GM19452 (cell line): ENCODE data around the gene SPATA6L.
"Not testable (repeated sequence)": the region's sequence is repeated elsewhere in the genome, so short reads cannot be mapped to it uniquely, and the experiment has no call there.

ENCODE experiments used
- ATAC-seq: cut with Tn5 transposase; IDR thresholded peaks from one replicate; pipeline ENCODE4 v1.9.1; 2021; ENCODE audit not compliant: unreplicated experiment

The SPATA6L gene

DNA sequence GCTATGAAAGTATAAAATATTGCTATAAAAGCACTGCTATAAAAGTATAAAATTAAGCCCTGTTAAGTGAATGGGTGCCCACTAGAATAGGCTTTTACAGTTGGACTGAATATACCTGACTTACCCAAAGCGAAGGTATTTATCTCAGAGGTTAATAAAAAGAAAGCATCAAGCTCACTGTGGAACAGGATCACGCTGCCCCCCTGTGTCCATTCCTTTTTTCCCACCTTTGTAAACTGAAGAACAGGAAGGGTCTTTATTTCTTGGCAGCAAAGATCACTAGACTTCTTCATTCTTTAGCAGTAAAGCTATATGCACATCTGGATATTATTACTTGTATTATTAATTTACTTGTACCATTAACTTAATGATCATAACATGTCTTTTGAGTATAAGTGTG is 26.3 kb downstream of the SPATA6L start:
- no peak for ATAC-seq

DNA sequence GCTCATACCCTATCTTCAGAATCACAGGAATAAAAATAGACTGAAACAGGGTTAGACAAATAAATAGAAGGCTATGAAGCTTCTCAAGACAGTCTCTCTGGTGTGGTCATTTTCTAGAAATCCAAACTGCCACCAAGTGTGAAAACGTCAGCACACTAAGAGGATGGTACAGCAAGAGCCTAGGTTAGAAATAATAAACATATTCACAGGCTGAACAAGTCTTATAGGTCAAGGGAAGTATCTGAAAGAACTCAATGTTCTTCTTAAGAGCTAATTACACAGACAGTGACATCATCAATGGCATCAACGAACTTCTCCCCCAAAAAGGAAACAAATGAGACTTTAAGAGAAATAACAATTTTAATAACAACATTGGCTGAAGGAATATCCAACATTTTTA is 26.9 kb downstream of the SPATA6L start:
- no peak for ATAC-seq

DNA sequence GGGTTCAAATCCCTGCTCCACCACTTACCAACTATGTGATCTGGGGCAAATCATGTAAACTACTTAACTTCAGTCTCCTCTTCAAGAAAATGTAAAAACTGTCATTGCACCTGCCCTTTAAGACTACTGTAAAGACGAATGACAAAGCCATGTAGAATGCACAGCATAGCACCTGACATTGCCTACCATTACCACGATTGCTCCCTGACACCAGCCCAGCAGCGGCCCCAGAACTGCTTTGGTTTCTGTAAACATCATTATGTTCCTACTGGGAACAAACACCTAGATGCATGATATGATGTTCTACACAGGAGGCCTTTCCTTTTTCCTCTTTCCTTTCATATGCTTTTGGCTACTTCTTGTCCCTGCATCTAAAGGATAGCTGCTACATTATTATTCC is 27.3 kb downstream of the SPATA6L start:
- no peak for ATAC-seq

DNA sequence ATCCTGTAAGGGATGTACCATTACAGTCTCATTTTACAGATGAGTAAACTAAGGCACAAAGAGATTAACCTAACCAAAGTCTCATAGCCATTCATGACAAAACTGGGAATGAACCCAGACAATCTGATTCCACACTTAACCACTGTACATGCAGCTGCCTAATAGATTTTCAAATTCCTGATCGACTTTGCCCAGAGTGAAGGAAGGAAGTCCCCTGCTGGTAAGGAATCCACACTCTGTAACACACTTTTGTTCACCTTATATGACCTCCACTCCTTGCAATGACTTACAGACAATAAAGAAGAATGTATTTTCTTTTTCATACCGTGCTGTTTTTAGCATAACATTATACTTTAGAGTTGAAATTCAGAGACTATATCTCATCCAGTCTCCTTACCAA is 35.4 kb downstream of the SPATA6L start:
- ATAC-seq: no peak

DNA sequence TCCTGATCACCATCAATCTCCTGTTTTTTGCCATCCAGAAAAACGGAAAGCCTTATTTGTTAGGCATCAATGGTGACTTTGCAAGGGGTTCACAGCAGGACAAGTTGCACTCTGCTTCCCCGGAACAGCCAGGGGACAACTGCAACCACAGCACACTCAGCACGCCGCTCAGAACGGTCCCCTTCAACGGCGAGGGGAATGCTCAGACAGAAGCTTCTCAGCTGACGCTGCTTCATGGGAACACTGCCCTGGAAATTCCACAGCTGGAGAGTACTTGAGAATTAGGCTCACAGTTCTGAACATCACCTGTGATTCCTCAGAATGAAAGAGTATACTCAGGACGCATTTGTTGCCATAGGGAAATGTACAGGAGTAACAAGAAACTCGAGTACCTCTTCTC is 44.3 kb downstream of the SPATA6L start:
- ATAC-seq: no peak

DNA sequence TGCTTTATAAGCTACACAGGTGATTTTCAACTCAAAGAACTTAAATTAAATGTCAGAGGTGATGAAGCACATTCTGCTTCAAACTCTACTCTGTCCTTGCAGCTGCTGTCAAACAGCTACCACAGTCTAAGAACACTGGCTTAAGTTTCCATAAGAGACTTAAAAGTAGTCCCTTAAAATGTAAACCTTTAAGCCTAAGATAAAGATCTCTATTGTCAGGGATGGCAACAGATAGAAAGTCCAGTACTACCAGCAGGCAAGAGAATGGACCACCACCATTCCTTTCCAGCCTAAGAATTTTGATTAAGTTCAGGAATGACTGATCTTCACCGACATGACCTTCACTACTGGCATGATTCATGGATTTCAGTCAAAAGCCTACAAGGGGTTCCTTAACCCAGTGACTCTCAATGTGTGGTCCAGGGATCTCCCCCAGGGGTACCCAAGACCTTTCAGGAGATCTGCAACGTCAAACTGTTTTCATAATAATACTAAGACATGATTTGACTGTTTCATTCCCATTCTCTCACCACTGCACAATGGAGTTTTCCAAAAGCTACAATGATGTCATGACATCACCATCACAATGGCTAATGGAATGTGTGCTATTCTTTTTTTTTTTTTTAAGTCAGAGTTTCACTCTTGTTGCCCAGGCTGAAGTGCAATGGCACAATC is 45.3 kb downstream of the SPATA6L start:
- ATAC-seq: no peak

DNA sequence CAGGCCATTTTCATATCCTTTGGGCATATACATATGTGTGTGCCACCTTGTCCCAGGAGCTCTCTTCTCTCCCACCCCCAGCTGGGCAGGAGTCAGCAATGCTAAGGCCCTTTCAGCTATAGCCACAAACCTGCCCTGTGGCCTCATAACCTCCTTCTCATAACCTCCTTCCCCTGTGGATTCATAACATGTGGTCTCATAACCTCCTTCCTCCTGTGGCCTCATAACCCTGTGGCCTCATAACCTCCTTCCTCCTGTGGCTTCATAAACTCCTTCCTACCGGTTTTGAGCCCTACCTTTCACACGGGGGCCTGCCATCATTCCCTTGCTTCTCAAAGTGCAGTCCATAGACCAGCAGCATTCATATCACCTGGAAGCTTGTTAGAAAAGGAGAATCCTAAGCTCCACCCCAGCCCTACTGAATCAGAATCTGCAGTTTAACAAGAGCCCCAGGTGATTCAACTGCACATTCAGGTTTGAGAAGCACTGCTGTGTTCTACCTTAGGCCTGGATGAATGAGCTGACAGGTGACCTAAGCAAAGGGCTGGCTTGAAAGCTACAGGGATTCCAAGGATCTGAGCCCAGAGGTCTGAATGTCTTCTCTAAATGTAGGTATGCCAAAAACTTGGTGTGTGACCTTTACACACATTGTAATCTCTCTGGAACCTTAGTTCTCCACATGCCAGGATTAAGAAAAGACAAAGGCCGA is 46.1 kb downstream of the SPATA6L start:
- no peak for ATAC-seq

DNA sequence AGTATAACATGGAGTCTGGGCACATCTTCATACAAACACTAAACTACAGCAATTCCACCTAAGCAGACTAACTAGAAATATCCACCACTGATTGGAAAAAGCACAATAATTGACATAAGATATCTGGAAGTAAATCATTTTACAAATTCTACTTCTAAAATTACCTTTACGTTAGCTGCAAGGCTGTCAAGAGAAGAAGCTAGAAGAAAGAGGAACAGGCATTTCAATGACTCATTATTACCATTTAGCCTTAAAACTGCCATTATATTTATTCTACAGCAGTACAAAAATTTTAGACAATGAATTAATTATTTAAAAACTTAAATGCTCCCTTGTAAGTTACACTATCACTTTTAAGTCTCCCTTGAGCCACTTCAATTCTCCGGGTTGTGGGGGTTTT is 47.6 kb downstream of the SPATA6L start:
- ATAC-seq: no peak

DNA sequence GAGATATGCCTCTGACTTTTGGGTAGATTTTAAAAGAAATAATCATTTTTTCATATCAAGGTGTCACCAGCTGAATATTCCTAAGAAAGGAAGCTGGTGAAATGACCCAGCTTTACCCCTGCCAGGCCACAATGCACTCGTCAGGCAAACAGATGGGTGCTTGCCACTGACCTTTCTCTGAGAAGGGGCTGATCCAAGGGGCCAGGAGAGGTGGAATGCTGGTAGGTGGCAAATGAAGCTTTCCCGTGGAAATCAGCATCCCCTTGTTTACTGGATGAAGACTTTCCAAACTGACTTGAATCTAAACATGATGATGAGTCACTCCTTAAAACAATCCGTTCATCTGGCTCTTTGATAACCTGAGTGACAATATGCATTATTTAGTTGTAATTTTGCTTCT is 48.5 kb downstream of the SPATA6L start:
- ATAC-seq: no peak

DNA sequence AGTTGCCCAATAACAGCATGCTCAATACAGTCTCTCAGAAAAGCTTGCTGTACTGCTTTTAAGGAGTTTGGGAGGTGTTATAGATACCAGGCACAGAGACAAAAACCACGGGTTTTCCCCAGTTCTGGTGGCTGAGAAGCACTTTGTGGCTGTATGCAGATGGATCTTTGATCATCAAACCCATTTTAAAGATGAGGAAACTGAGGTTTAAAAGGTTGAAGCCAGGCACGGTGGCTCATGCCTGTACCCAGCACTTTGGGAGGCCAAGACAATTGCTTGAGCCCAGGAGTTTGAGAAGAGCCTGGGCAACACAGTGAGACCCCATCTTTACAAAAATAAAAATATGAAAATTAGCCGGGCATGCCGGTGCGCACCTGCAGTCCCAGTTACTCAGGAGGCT is 50.5 kb downstream of the SPATA6L start:
- no peak for ATAC-seq

DNA sequence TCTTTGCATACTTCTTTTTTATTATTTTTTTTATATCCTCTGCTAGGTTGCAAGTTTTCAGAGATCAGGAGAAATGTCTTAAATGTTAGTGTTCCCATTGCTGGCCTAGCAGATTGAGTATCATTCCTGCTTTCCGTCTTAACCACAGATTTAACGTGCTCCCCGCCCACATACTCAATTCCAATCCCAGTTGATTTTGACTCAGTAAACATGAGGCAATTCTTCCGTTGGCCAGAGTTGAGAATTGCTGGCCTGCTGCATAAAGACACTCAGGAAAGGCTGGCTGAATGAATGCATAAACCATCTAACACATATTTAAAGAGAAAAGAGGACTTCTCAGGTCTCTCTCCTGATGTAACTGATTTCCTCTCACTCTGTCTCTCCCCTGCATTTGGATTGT is 51.0 kb downstream of the SPATA6L start:
- ATAC-seq: no peak

DNA sequence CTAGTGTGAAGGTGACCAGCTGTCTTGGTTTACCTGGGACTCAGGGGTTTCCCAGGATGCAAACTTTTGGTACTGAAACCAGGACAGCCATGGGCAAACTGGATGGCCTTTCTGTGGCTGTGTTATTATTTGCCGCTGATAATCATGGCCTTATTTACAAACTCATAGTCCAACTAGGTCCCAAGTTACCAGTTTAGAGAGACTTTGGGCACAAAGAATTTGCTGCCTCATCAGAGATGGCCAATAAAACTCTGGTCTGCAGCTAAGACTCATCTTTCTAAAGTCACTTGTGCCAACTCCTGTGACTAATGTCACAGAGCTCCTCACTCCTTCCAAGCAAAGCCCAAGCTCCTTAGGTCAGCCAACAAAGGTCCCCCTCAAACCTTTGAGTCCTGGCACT is 51.7 kb downstream of the SPATA6L start:
- no peak for ATAC-seq

DNA sequence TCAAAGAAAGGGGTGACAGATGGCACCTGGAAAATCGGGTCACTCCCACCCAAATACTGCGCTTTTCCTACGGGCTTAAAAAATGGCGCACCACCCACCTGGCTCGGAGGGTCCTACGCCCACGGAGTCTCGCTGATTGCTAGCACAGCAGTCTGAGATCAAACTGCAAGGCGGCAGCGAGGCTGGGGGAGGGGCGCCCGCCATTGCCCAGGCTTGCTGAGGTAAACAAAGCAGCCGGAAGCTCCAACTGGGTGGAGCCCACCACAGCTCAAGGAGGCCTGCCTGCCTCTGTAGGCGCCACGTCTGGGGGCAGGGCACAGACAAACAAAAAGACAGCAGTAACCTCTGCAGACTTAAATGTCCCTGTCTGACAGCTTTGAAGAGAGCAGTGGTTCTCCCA is 60.2 kb downstream of the SPATA6L start:
- ATAC-seq: not testable (repeated sequence)

DNA sequence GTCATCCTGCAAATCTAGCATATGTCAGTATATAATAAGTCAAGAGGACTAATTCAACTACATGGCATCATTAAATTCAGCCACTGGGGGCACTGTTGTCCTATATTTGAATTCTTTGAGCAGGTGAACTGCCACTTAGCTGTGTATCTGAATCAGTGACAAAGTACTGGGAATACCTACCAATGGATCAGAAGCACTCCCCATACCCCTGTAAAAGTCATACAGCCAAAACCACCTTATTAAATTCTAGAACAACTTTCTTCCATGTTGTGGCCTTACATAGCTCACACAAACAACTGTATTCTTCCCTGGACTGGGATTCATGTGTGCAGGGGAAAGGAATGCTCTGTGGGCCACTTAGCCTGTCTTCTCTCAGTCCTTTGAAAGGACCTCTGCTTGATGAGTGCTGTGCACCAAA is 61.6 kb downstream of the SPATA6L start:
- no peak for ATAC-seq

DNA sequence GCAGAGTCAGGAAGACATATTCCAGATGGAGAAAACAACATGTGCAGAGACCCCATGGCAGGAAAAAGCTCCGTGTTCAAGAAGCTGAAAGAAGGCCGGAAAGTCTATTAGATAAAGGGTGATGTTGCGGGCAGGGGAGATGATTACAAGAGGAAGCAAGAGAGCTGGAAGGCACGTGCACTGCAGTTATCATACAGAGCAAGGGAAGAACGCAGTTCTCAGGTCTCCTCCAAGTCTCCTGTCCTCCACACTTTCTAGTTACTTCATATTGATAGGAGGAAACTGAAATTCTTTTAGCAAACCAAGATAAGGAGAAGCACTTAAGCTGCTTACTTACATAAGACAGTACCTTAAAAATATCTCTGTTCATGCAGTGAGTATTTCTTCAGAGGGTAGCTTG is 62.5 kb downstream of the SPATA6L start:
- ATAC-seq: no peak

DNA sequence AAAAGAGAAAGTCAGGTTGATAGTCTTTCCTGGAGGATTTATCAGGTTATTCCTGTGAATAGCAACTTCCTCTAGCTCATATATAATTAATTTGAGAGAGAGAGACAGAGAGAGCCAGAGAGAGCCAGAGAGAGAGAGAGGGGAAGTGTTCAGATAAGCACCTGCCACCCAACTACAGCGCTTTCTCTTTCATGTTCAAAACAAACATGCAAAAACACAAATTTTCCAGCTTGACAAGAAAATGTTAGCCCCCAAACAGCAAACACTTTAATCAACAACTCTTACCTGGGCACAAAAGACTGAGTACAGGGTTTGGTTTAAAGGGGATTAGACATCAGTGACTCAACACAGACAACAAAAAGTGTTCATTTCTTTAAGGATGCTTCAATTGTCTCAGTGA is 65.9 kb downstream of the SPATA6L start:
- no peak for ATAC-seq

DNA sequence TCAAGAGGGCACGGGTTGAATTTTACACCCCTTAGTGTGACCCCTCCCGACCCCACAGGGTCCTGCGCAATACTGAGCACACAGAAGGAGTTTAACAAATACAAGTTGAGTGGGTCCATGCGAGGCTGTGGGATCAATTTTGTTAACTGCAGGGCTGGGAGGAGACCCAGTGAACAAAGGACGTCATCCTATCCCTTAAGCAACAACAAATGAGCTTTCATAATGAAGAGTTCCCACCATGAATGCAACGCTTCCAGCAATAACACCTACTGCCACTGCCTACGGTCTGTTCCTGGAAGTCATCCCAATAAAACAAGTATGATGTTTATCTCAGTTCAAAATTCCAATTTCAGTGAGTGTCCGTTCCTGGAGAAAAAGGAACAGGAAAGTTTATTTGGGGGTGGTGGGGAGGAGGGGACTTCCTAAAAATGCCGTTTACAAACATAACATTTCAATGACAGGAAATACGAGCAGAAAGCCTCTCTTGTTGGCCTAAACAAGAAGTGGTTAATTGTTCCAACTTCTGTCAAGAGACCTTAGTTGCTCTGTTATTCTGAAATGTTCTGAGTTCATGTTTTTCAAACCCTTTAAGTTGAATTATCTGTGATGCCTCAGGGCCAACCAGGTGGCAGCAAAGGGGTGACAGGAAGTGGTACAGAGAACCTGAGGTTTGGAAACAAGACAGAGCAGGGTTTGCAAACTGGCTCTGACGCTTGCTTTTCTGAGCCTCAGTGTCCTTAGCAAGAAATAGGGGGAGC is 69.9 kb downstream of the SPATA6L start:
- no peak for ATAC-seq

DNA sequence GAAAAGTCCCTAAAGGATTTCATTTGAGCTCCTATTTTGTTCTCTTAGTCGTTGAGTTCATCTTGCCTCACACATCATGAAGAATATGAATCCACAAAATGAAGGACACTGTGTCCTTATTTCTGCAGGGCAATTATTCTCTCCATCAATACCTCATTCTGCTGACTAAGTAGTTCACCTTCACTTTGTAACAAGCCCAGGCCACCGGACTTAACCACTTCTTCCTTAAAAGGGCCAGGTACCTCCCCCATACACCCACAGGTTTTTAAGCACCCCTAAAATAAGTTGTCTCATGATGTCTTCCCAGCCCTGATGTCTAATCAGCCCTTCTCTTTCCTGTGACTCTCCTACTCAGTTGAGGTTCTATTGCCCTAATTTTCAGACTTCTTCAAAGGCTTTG is 71.3 kb downstream of the SPATA6L start:
- ATAC-seq: no peak

DNA sequence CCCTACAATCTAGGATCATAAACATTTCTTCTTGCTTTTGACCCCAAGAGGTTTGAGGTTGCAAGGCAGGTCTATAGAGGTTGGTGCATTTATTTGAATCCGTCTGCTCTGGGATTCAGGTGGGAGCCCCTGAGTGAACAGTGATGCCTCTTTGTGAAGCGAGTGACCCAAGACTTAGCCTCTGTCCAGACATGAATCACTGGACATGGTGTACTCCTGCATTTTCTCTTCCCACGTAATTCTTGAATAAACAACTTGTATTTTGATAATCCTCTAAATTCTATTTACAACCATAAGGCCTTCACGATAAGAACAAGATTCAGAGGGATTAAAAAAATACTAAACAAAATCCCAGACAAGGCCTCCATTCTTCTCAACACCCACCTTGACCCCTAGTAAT is 71.7 kb downstream of the SPATA6L start:
- ATAC-seq: no peak

DNA sequence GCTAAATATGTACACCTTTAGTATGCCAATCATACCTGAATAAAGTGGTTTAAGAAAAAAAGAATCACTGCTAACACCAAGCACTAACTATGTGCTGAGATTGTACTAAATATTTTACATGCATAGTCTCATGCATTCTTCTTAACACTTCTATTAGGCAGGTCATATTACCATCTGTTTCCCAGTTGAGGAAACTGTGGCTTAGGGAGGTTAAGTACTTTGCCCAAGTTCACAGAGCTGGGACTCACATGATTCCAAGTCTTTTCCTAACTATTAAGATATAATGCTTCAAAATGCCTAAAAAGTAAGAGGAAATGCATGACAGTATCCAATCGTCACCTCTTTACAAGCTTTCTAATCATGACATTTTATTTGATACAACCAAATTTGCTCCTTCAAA is 73.4 kb downstream of the SPATA6L start:
- no peak for ATAC-seq

DNA sequence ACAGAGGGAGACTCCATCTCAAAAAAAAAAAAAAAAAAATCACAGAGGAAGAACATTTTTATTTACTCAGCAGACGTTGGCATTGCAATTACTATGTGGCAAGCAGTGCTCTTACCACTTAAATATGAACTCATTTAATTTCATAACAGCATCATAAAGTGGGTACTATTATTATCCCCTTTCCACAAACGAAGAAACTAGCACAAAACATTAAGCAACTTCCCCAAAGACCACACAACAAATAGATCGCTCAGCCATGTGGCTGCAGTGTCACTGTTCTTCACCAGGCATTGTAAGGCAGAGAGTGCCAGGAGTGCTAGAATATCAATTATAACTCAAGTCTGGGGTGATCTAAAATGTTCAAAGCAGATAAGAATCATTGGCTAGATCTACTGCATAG is 74.0 kb downstream of the SPATA6L start:
- no peak for ATAC-seq

DNA sequence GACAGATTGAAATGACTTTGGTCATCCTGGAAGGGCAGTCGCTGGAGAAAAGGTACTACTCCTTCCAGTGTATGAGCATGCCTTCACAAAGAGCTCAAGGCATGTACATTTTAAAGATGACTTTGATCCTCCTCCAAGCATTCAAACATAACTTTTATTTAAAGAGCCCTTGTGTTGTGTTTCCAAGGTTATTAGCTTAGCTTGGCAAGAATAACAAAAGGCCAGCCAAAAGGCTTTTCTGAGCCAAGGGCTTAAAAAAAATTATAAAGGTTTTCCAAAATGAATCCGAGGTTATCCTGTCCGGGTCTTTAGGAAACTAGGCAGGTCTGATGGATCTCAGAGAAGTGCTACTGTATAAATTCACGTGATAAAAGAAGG is 75.2 kb downstream of the SPATA6L start:
- ATAC-seq: no peak
